ENCODE measurements around the gene PLA2G4C. TPM values are rescaled to one million over a fixed set of nuclear protein-coding genes. Genes with fewer than 3 reads are reported as not detected.

PLA2G4C gene
- total and polyA plus RNA-seq, 2 experiments from 2014 or later, result 2.9 to 3.4 TPM

- TF ChIP-seq ZNF462 (CRISPR knock-in tag; IDR thresholded peaks at IDR 0.05) (no peak), POLR2AphosphoS5 (IDR thresholded peaks at IDR 0.05; ENCODE audit: low read depth) (no peak), ZNF114 (CRISPR knock-in tag; IDR thresholded peaks at IDR 0.05) (no peak), CTCF (conservative IDR thresholded peaks at IDR 0.05; ENCODE audit: low read depth in 2 of 2) (no peak), ETS1 (IDR thresholded peaks at IDR 0.05) (no peak), EZH2 (IDR thresholded peaks at IDR 0.05; ENCODE audit: low read depth, unreplicated experiment) (no peak), NANOG (IDR thresholded peaks at IDR 0.05; ENCODE audit: borderline replicate concordance) (no peak)
These were observed 59.1 kb downstream of the PLA2G4C start (continued) for GRCh38 chr19:48051335-48052033.

Measured in GM23338 (cell line).